Naive thymus-derived CD8-positive, alpha-beta T cell (primary cell): ENCODE data around the gene HAND1. TPM values are rescaled to one million over a fixed set of nuclear protein-coding genes. Genes with fewer than 3 reads are reported as not detected.

Experiments
- ATAC-seq, 2 donors: fragments of 150-1000 bp; cut with Tn5 transposase in 1 of 2; sonication (Bioruptor Pico), chemical (Tn5 transposase) in 1 of 2; 1 replicate in 1 of 2; 2 replicates in 1 of 2; pipeline ENCODE4 v1.10.0; 2021; ENCODE audit warnings: mild to moderate bottlenecking in 2 of 2, moderate library complexity in 2 of 2
- POLR2A ChIA-PET: fragments of 350-600 bp; sonication (Branson Sonifier 250); formaldehyde crosslinking; loops from one replicate; lab custom pipeline; 2021; ENCODE audit warnings: antibody characterized with exemption; lab: Charles Lee
- DNase-seq, 10 donors: peaks; one replicate each; pipeline versions ENCODE4 v3.0.0 to v3.0.0-alpha.2; 2020 to 2022
- H3K27ac Mint-ChIP-seq, 10 donors: one replicate each; pipeline ENCODE4 v1.8.0; 2020 to 2022; ENCODE audit warnings: mild to moderate bottlenecking in 10 of 10, mixed read lengths in 10 of 10, moderate library complexity in 4 of 10, inconsistent platforms in 1 of 10
- H3K27me3 Mint-ChIP-seq, 5 donors: one replicate each; pipeline ENCODE4 v1.8.0; 2021 to 2022; ENCODE audit warnings: mixed read lengths in 5 of 5
- H3K36me3 Mint-ChIP-seq, 3 donors: one replicate each; pipeline ENCODE4 v1.8.0; 2020 to 2022; ENCODE audit warnings: mixed read lengths in 3 of 3, mild to moderate bottlenecking in 2 of 3, inconsistent platforms in 1 of 3
- H3K4me1 Mint-ChIP-seq, 4 donors: one replicate each; pipeline ENCODE4 v1.8.0; 2021 to 2022; ENCODE audit warnings: mixed read lengths in 4 of 4
- H3K4me3 Mint-ChIP-seq, 10 donors: one replicate each; pipeline ENCODE4 v1.8.0; 2020 to 2022; ENCODE audit warnings: mild to moderate bottlenecking in 10 of 10, mixed read lengths in 10 of 10, moderate library complexity in 6 of 10, inconsistent platforms in 1 of 10
- H3K9me3 Mint-ChIP-seq, 9 donors: one replicate each; pipeline ENCODE4 v1.8.0; 2020 to 2022; ENCODE audit warnings: mixed read lengths in 9 of 9, mild to moderate bottlenecking in 3 of 9, inconsistent platforms in 1 of 9, moderate library complexity in 1 of 9
- polyA plus RNA-seq, 3 donors: library from polyadenylated mRNA; unstranded; fragments of 300-500 nt; fragmentation: Illumina TruSeq; gene quantifications; one replicate each; pipeline ENCODE4 v1.2.3, GENCODE V29; 2021
- total RNA-seq, 8 experiments: library from RNA in 2 of 8; stranded (reverse) in 2 of 8; gene quantifications; one replicate each; pipeline ENCODE4 v1.2.3 and lab custom pipeline; 2021 to 2026

Gene HAND1
- total and polyA plus RNA-seq, 5 experiments from 2014 or later, result not detected

DNA sequence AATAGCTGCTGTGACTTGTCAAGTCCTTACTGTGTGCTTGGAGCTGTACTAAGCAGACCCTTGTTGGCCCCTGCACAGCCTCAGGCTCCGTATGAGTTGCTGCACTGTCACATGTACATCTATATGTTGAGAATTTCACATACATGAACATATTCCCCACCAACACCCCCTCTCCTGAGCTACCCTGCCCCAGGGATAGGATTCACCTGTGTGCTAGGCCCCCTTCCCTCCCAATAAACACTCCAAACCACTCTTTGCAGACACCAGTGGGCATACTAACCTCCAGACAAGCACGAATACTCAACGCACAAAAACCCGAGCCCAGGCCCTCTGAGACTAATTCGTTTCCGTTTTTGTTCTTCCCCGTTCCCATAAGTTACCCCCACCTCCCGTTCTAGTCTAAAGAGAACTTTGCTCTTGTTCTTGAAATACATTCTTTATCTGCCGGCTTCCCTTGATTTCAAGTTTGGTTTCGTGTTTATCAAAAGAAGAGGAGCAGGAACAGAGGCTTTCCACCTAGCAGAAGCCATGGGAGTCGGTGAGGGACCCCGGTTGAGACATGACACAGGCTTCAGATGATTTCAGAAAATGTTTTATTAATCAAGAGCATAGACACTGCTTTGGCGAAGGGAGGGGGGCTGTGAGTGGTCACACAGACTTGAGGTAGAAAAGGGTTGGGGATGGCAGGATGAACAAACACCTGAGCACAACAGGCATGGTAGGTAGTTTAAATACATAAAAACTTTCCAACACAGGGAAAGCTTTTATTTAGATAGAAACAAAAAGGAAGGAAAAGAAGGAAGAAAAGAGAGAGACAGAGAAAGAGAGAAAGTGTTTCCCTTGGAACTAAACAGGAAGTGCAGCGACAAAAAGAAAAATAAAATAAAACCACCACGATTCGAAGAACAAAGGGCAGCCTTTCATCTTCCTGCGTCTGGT is 3.4 kb downstream of the HAND1 start:
- Mint-ChIP-seq H3K36me3 (peaks cover 0 to 5% (median 0%) of the 10 kb centered on the region in 3 donors), H3K9me3 (no peaks in the 10 kb centered on the region), H3K27me3 (peaks cover 53 to 83% (median 80%) of the 10 kb centered on the region in 5 donors), H3K27ac (no peak overlapping the region), H3K4me3 (peak overlapping the region; percentile 40 to 82 (median 72)), H3K4me1 (peaks cover 33 to 75% (median 61%) of the 10 kb centered on the region in 4 donors)
- POLR2A ChIA-PET, result no interaction called here
- ATAC-seq (peak in 1 of 2 donors; percentile 19), DNase-seq (no peak)

GRCh38 chr5:154473581-154474283 is 4.3 kb downstream of the HAND1 start:
- POLR2A ChIA-PET, result no interaction called here
- Mint-ChIP-seq H3K4me3 (peak overlapping the region; percentile 34 to 82 (median 72)), H3K27me3 (peaks cover 54 to 86% (median 78%) of the 10 kb centered on the region in 5 donors), H3K36me3 (peaks cover 0 to 4% (median 0%) of the 10 kb centered on the region in 3 donors), H3K9me3 (no peaks in the 10 kb centered on the region), H3K27ac (peak overlapping the region in 1 of 10 donors; percentile 73), H3K4me1 (peaks cover 30 to 68% (median 55%) of the 10 kb centered on the region in 4 donors)
- DNase-seq (no peak), ATAC-seq (peak; percentile 9 to 15)

DNA sequence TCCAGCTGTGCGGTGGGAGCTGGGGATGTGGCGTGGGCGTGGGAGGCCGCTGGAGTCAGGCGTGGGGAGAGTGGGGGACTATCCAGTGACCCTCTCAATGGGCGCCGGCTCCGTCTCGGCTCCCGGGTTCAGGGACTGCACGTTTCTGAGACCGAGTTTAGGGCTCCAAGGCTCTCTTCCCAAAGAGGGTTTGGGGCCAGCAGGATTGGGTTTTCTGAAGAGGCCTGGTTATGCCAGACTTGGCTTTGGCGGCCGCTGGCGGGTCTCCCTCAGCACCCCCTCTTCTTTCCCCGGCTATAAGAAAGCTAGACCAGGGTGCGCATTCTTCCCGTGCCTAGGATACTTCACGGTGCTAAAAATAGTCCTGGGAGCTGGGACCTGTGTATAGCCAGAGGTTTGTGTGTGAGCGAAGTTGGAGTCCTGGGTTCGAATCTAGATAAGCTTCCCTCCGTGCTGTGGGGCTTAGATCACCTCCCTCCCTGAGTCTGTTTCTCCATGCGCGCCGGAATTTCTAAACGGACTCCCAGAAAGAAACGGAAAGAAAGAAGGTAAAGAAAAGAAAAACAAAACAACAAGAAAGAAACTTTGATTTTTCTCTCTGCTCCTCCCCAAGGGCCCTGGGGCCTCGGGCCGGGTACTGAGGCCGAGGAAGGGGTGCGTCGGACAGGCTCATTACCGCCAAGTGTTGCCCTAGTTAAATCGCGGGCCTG is 5.0 kb downstream of the HAND1 start:
- H3K27me3 Mint-ChIP-seq, result peaks cover 56 to 93% (median 80%) of the 10 kb centered on the region in 5 donors
- no peak for DNase-seq
- no peaks in the 10 kb centered on the region for H3K9me3 Mint-ChIP-seq
- peaks cover 30 to 68% (median 52%) of the 10 kb centered on the region in 4 donors for H3K4me1 Mint-ChIP-seq
- POLR2A ChIA-PET, result no interaction called here
- H3K36me3 Mint-ChIP-seq, result peaks cover 0 to 4% (median 0%) of the 10 kb centered on the region in 3 donors
- peak overlapping the region in 1 of 10 donors; percentile 73 for H3K27ac Mint-ChIP-seq
- ATAC-seq, result peak in 1 of 2 donors; percentile 21
- peak overlapping the region in 9 of 10 donors; percentile 42 to 81 (median 71) for H3K4me3 Mint-ChIP-seq

DNA sequence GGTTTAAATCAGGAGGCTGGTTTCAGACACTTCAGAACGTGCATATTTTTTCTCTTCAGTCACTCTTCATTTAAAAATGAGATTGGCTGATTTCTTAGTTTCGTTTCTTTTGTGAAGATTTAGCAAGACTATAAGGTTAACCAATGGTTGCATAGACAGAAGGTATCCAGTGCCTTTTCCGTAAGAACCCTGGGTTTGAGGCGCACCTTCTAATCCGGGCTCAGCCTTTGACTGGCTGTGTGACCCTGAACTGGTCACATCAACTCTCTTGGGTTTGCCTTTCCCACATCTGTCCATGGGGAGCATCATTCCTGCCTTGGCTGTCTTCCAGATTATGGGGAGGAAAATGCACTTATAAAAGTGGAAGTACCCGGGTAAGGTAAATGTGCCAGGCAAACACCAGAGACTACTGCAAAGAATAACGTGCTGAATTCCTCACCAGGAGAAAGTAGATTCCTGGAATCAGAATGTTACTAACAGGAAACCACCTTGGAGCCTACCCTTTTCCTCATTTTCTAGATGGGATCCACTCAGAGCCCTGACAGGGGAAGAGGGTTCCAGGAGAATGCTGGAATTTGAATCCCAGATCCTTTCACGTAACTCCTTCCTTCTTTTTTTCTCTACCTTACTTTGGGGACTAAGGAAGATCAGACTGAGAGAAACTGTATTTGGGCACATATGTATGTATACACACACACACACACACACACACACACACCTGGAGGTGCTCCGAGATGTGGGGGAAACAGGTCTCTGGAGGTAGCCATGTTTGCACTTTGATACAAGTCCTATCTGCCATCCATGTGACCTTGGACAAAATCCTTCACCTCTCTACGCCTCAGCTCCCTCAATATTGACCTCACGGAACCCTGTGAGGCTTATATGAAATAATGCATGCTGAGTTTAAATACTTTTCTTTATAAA is 6.8 kb downstream of the HAND1 start:
- H3K27me3 Mint-ChIP-seq, result peaks cover 47 to 88% (median 70%) of the 10 kb centered on the region in 5 donors
- peak overlapping the region in 1 of 10 donors; percentile 63 for H3K27ac Mint-ChIP-seq
- H3K9me3 Mint-ChIP-seq, result no peaks in the 10 kb centered on the region
- peaks cover 24 to 50% (median 39%) of the 10 kb centered on the region in 4 donors for H3K4me1 Mint-ChIP-seq
- DNase-seq (no peak), ATAC-seq (no peak)
- H3K36me3 Mint-ChIP-seq, result peaks cover 0 to 4% (median 0%) of the 10 kb centered on the region in 3 donors
- peak overlapping the region in 4 of 10 donors; percentile 0 to 50 (median 16) for H3K4me3 Mint-ChIP-seq
- POLR2A ChIA-PET, result no interaction called here

DNA sequence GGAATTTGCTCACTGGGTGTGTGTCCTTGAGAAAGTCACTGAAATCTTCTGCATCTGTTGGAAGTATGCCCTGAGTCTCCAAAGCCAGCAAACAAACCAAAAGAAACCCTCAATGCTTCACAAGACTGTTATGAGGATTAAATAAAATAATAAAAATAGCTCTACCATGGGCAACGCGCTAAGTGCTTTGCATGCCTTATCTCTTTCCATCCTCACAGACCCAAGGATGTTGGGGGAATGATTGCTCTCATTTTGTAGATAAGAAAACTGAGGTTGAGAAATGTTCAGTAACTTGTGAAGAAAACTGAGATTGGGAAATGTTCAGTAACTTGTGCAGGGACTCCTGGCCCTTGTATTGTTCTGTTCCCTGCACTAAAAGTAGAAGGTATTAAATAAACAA is 7.9 kb downstream of the HAND1 start:
- Mint-ChIP-seq H3K36me3 (peaks cover 0 to 4% (median 0%) of the 10 kb centered on the region in 3 donors), H3K27ac (no peak overlapping the region), H3K4me3 (no peak overlapping the region), H3K4me1 (peaks cover 17 to 39% (median 30%) of the 10 kb centered on the region in 4 donors), H3K9me3 (no peaks in the 10 kb centered on the region), H3K27me3 (peaks cover 40 to 78% (median 62%) of the 10 kb centered on the region in 5 donors)
- no peak for ATAC-seq
- no peak for DNase-seq
- POLR2A ChIA-PET, result no interaction called here

GRCh38 chr5:154467655-154468354 is 10.2 kb downstream of the HAND1 start:
- peaks cover 18 to 54% (median 41%) of the 10 kb centered on the region in 5 donors for H3K27me3 Mint-ChIP-seq
- ATAC-seq (peak; percentile 87 to 92), DNase-seq (peak; percentile 37 to 79 (median 66))
- H3K27ac Mint-ChIP-seq, result no peak overlapping the region
- peaks cover 0 to 3% (median 0%) of the 10 kb centered on the region in 3 donors for H3K36me3 Mint-ChIP-seq
- H3K9me3 Mint-ChIP-seq, result no peaks in the 10 kb centered on the region
- POLR2A ChIA-PET, result no interaction called here
- H3K4me3 Mint-ChIP-seq, result no peak overlapping the region
- H3K4me1 Mint-ChIP-seq, result peaks cover 0 to 16% (median 8%) of the 10 kb centered on the region in 4 donors

DNA sequence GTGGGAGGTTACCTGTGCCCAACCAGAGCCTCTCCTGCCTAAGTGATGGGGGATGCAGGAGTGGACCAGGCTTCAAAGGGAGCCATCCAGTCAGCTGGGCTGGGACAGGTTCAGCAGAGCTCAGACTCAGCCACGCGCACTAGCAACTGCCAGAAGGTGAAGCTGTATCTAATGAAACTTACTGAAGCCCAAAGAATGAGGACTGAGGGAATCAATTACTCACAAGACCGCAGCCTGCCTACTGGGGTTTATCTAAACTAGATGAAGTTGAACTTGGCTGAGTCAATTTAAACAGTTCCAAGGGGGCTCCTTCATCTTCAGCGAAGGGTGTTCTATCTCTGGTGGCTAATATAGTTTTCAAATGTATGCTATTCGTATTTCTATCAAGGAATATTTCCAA is 11.4 kb downstream of the HAND1 start:
- ATAC-seq (no peak), DNase-seq (no peak)
- Mint-ChIP-seq H3K9me3 (no peaks in the 10 kb centered on the region), H3K27me3 (peaks cover 15 to 48% (median 30%) of the 10 kb centered on the region in 5 donors), H3K36me3 (peaks cover 0 to 3% (median 0%) of the 10 kb centered on the region in 3 donors), H3K4me1 (peaks cover 0 to 13% (median 7%) of the 10 kb centered on the region in 4 donors), H3K27ac (no peak overlapping the region), H3K4me3 (no peak overlapping the region)
- POLR2A ChIA-PET, result no interaction called here

DNA sequence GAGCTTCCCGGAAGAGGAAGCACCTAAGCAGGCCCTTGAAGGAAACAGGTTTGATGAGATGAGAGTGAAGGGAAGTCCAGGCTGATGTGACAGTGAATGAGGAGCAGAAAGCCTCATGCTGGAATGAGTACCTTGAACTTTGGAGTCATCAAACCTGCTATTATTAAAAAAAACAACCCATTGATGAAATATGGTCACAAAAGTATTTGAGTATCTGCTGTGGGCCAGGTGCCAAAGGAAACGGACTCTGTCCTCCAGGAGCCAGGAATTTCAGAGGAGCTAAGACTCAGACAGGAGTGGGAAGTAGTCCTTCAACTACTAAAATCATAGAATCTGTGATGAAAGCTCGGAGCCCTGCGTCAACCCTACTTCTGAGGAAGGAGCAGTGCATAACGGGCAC is 11.9 kb downstream of the HAND1 start:
- no peak overlapping the region for H3K27ac Mint-ChIP-seq
- H3K4me3 Mint-ChIP-seq, result no peak overlapping the region
- H3K9me3 Mint-ChIP-seq, result no peaks in the 10 kb centered on the region
- peaks cover 12 to 43% (median 25%) of the 10 kb centered on the region in 5 donors for H3K27me3 Mint-ChIP-seq
- no peak for ATAC-seq
- H3K4me1 Mint-ChIP-seq, result peaks cover 0 to 8% (median 6%) of the 10 kb centered on the region in 4 donors
- no peak for DNase-seq
- POLR2A ChIA-PET, result no interaction called here
- peaks cover 0 to 3% (median 0%) of the 10 kb centered on the region in 3 donors for H3K36me3 Mint-ChIP-seq

DNA sequence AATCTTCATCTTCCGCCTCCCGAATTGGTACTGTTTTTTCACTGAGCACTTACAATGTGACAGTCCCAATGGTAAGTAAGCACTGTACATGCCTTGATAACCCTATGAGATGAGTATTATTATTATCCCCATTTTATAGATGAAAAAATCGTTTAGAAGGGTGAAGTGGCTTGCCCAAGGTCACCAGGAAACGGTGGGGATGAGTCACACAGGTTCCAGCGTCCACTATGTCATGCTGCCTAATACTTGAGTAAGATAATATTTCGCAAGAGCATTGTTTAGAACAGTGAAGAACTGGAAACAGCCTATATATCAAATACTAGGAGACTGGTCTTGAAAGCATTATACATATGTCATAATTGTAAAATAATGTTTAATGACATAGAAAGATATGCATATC is 12.9 kb downstream of the HAND1 start:
- no peak for DNase-seq
- POLR2A ChIA-PET, result no interaction called here
- Mint-ChIP-seq H3K27me3 (peaks cover 4 to 33% (median 15%) of the 10 kb centered on the region in 5 donors), H3K36me3 (peaks cover 0 to 6% (median 3%) of the 10 kb centered on the region in 3 donors), H3K4me3 (no peak overlapping the region), H3K27ac (no peak overlapping the region), H3K4me1 (peaks cover 0 to 1% (median 0%) of the 10 kb centered on the region in 4 donors), H3K9me3 (no peaks in the 10 kb centered on the region)
- ATAC-seq, result no peak

DNA sequence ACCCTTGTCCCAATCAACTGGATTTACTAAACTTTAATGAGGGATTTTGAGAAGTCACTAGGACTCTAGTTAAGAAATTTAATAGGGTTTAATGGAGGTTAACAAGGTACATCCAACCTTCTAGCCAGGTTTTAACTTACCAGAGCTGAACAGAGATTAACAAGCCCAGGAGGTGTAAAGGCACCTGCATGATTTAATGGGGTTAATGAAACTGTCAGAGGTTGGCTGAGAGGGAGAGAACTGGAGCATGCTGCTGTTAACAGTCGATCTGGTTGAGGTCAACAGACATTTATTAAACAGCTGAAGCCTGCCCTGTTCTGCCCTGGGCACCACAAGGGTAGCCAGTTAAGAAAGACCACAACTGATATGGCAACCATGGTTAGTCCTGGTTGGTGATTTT is 13.6 kb downstream of the HAND1 start:
- ATAC-seq, result no peak
- Mint-ChIP-seq H3K27me3 (peaks cover 0 to 25% (median 11%) of the 10 kb centered on the region in 5 donors), H3K4me3 (no peak overlapping the region), H3K27ac (no peak overlapping the region), H3K4me1 (peaks cover 0 to 2% (median under 1%) of the 10 kb centered on the region in 4 donors), H3K36me3 (peaks cover 0 to 7% (median 3%) of the 10 kb centered on the region in 3 donors), H3K9me3 (no peaks in the 10 kb centered on the region)
- POLR2A ChIA-PET, result no interaction called here
- DNase-seq, result no peak

- Mint-ChIP-seq H3K4me3 (no peak overlapping the region), H3K36me3 (peaks cover 0 to 34% (median 13%) of the 10 kb centered on the region in 3 donors), H3K27ac (no peak overlapping the region), H3K27me3 (no peaks in the 10 kb centered on the region), H3K4me1 (peaks cover 0 to 2% (median under 1%) of the 10 kb centered on the region in 4 donors), H3K9me3 (no peaks in the 10 kb centered on the region)
- DNase-seq (no peak), ATAC-seq (no peak)
- POLR2A ChIA-PET, result no interaction called here
Observed at GRCh38 chr5:154461531-154461930, 16.5 kb downstream of the HAND1 start.
